RWPE1 (cell line): ENCODE measurements around the gene EDRF1.

Experiments
- CTCF ChIA-PET: fragments of 350-600 bp; sonication (Branson Sonifier 250); formaldehyde crosslinking; extraction: SDS; loops from one replicate; lab custom pipeline; 2021; lab: Yijun Ruan, JAX
- POLR2A ChIA-PET: fragments of 400-600 bp; formaldehyde crosslinking; extraction: SDS; loops from one replicate; lab custom pipeline; 2020; ENCODE audit warnings: antibody characterized with exemption; ENCODE audit not compliant: low non-redundant PET; lab: Yijun Ruan, JAX
- DNase-seq: peaks from one replicate; pipeline ENCODE4 v3.0.0; 2012; ENCODE audit warnings: low spot score
- H3K27ac ChIP-seq: fragments of 450-650 bp; 2 replicates; pipeline ENCODE4 v1.5.1; 2017
- TF ChIP-seq, protein P1 (sequence below): fragments of 450-650 bp; conservative IDR thresholded peaks from 2 replicates; pipeline ENCODE4 v1.5.1; 2017; ENCODE audit warnings: low read depth, mild to moderate bottlenecking

The EDRF1 gene

DNA sequence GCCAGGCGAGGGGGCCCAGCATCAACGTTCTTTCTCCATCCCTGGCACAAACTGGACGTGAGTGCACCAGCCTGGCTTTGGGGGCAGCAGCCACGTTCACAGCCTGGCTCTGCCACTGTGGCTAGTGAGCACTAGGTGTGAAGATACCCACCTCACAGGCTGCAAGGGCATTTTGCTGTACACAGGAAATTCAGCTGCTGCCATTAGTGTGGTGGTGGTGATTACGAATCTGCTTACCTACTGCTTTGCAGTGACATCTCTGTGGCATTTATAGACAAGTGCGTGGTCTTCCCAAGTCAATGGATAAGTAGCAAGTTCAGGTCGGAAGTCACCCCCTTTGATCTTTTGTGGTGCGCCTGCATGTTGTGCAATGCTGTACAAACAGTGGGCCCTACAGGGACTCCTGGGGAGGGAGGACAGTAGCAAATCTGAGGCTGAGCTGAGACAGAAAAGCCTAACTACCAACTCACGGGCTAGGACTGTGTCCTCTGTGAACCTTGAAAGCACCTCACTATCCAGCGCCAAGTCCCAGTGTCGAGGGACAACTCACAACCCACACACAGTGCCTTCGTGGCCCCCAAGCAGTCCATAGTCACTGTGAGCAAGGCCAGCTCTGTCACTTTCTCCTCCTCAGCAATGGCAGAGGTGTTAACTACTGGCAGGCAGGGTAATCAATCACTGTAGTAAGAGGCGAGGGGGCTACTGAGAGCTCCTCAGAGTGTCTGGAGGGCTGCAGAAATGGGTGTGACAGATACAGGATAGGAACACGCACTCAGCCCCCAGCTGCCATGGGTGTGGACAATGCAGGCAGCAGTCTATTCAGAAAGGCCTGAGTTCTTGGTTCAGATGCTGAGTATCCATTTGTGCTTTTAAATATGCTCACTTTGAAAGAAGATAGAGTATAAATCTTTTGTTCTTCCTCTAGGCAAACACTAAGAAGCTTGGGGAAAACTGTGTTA, 73.1 kb downstream of the EDRF1 start:
- DNase-seq, result no peak
- POLR2A ChIA-PET, result interaction anchor here (0.6 kb wide), 1 partner anchor 1822 kb away, joined by 3 read pairs; no protein-coding TSS in a partner anchor
- CTCF ChIA-PET, result interaction anchor here (0.6 to 1.5 kb wide), 2 partner anchors 11 to 760 kb away, joined by 3 to 5 read pairs; no protein-coding TSS in a partner anchor
- TF ChIP-seq, protein P1, sequence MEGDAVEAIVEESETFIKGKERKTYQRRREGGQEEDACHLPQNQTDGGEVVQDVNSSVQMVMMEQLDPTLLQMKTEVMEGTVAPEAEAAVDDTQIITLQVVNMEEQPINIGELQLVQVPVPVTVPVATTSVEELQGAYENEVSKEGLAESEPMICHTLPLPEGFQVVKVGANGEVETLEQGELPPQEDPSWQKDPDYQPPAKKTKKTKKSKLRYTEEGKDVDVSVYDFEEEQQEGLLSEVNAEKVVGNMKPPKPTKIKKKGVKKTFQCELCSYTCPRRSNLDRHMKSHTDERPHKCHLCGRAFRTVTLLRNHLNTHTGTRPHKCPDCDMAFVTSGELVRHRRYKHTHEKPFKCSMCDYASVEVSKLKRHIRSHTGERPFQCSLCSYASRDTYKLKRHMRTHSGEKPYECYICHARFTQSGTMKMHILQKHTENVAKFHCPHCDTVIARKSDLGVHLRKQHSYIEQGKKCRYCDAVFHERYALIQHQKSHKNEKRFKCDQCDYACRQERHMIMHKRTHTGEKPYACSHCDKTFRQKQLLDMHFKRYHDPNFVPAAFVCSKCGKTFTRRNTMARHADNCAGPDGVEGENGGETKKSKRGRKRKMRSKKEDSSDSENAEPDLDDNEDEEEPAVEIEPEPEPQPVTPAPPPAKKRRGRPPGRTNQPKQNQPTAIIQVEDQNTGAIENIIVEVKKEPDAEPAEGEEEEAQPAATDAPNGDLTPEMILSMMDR, result no peak
- no peak overlapping the region for H3K27ac ChIP-seq

DNA sequence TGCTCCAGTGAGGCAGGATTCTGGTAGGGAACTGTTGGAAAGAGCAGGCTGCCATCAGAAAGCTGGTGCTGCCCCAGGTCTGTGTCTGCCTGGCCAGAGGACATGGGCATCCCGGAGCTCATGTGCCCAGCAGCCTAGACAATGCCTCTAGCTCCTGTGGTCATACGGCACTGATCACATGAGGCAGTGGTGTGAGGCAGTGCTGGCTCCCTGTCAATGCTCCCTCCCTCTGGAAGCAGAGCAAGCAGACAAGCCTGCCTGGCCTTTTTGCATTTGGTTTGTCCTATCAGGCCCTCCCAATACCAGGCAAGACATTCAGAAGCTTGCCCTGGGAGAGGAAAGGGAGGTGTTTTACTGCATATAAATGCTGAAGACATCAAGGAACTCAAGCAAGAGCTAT, 75.6 kb downstream of the EDRF1 start:
- TF ChIP-seq, protein P1, result no peak
- no peak for DNase-seq
- no peak overlapping the region for H3K27ac ChIP-seq
- CTCF ChIA-PET, result no interaction called here
- POLR2A ChIA-PET, result no interaction called here

DNA sequence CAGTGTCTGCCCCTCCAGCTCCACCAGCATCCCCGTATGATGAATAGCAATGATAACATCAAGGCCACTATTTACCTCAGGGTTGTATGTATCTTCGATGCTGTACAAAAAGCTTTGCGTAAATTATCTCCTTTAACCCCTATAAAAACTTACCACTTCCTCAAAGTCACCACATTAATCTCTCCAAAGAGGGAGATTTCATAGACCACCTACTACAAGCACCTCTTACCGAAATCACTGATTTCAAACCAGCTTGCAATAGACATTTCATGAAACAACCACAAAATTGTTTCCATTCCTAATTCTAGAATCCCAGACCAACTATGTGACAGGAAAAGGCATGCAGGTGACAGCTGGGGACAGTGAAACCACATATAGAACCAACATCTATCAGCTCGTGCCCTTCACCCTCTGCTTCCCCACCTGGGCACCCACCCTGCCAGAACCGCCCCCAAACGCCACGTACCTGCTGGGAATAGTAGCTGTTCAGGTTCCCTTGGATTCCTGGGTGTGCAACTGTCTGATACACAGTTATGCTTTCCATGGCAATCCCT, 76.2 kb downstream of the EDRF1 start:
- ChIA-PET POLR2A (no interaction called here), CTCF (interaction anchor here (0.7 to 0.8 kb wide), 2 partner anchors 16 to 251 kb away, joined by 3 to 4 read pairs; no protein-coding TSS in a partner anchor)
- TF ChIP-seq, protein P1, result no peak
- no peak for DNase-seq
- no peak overlapping the region for H3K27ac ChIP-seq

DNA sequence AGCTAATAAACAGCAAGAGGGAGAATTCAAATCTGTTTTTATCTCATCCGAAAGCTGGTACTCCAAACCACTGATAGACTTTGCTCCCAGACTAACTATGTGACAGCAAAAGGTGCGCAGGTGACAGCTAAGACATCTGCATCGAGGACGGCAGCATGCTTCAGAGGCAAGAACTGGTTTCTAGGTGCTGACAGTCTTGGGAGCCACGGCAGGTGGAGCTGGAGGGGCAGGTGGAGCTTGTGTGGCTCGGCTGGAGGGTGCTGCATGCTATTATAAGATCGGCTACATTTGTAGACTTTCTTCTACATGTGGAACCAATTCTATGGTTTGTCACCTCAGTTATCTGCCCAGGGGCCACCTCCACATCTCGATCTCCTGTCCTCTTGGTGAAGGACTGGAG, 77.9 kb downstream of the EDRF1 start:
- H3K27ac ChIP-seq, result no peak overlapping the region
- TF ChIP-seq, protein P1, result no peak
- no peak for DNase-seq
- CTCF ChIA-PET, result interaction anchor here (0.6 to 0.7 kb wide), 2 partner anchors 28 to 1057 kb away, joined by 3 read pairs; no protein-coding TSS in a partner anchor
- POLR2A ChIA-PET, result no interaction called here

DNA sequence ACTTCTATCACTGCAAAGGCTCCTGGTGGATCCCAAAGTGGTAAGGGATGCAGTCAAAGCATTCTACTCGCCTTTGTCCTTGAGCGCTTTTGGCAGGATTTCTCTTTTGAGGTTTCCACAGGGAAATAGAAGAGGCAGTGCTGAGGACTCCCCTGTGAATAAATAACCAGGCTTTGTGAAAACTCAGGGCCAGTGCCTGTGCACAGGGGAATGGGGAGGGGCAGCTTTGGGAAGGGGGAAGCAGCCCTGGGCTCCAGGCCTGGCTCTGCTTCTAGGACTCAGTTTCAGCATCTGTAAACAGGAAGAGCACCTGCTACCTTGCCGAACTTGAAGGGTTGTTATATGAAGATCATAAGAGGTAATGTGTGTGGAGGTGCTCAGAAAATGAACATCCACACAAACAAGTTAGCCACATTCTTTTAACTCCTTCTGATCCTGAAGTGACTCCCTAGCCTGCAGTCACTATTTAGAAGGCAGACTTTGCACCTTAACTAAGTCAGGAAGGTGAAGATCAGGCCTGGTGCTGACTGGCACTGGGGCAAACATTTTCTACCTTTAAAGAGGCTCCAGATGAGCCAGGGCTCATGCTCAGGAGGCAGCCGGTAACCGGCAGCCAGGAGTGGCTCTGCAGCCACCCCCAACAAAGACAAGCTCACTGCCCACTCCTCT, 78.6 kb downstream of the EDRF1 start:
- CTCF ChIA-PET, result interaction anchor here (0.7 kb wide), 1 partner anchor 27 kb away, joined by 3 read pairs; no protein-coding TSS in a partner anchor
- TF ChIP-seq, protein P1, result no peak
- no peak for DNase-seq
- H3K27ac ChIP-seq, result no peak overlapping the region
- POLR2A ChIA-PET, result no interaction called here
